Muscle layer of duodenum (tissue), 2 donors: ENCODE measurements around the gene KRT3.

Experiments
- H3K27ac ChIP-seq: one replicate; pipeline ENCODE4 v1.7.0; 2013; ENCODE audit warnings: mild to moderate bottlenecking, low read length
- H3K27me3 ChIP-seq: one replicate; pipeline ENCODE4 v1.7.0; 2013; ENCODE audit warnings: low read depth, mild to moderate bottlenecking, control low read depth, low read length
- H3K36me3 ChIP-seq, 2 donors: one replicate each; pipeline ENCODE4 v1.7.0; 2013; ENCODE audit warnings: low read length in 2 of 2, control low read depth in 1 of 2, mild to moderate bottlenecking in 1 of 2; ENCODE audit not compliant: insufficient read depth in 2 of 2, control insufficient read depth in 1 of 2
- H3K4me1 ChIP-seq, 2 donors: one replicate each; pipeline ENCODE4 v1.7.0; 2013; ENCODE audit warnings: low read length in 2 of 2, mild to moderate bottlenecking in 2 of 2, control low read depth in 1 of 2, moderate library complexity in 1 of 2; ENCODE audit not compliant: insufficient read depth in 2 of 2, control insufficient read depth in 1 of 2
- H3K4me3 ChIP-seq, 2 donors: one replicate each; pipeline ENCODE4 v1.7.0; 2013; ENCODE audit warnings: low read length in 2 of 2, low read depth in 1 of 2, mild to moderate bottlenecking in 1 of 2
- H3K9me3 ChIP-seq, 2 donors: one replicate each; pipeline ENCODE4 v1.7.0; 2013; ENCODE audit warnings: low read length in 2 of 2, control low read depth in 1 of 2, mild to moderate bottlenecking in 1 of 2; ENCODE audit not compliant: control insufficient read depth in 1 of 2
- donor health status: healthy.

The KRT3 gene

DNA sequence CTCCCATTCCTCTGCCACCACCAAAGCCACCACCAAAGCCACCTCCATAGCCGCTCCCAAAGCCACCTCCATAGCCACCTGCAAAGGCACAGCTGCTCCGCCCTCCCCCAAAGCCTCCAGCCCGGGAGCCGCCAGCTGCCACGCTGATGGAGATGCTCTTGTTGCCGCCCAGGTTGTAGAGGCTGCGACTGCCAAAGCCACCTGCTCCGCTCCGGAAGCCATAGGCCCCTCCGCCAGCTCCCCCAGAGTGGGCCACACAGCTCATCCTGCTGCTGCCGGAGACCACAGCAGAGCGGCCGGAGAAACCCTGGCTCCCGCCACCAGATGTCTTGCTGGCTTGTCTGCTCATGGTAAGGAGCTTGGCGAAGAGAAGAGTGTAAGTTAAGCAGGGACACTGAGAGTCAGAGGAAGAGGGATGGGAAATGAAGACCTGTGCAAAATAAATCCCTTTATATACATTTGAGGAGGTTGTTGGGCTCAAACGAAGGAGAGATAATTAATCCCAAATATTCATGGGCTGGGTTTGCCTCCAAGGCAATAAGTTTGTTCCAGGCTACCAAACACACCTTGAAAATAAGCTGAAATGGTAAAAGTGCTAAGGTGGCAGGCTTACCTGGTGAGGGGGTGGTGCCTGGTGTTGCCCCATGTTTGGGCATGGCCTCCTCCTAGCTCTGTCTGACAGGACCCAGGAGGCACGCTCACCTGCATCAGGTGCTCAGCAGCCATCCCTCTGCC is at the start of gene KRT3:
Gene KRT3 (minus strand): TSS at position 424 of the 735 bp plus-strand sequence. CDS start 75 bp downstream, at position 349.
- H3K27ac ChIP-seq: no peak within 1 kb of the TSS
- no peak within 1 kb of the TSS for H3K4me3 ChIP-seq
- no peaks in the 10 kb centered on the region for H3K9me3 ChIP-seq
- H3K36me3 ChIP-seq: no peaks in the 10 kb centered on the region
- H3K27me3 ChIP-seq: peaks cover under 1% of the 10 kb centered on the region
- H3K4me1 ChIP-seq: no peaks in the 10 kb centered on the region

DNA sequence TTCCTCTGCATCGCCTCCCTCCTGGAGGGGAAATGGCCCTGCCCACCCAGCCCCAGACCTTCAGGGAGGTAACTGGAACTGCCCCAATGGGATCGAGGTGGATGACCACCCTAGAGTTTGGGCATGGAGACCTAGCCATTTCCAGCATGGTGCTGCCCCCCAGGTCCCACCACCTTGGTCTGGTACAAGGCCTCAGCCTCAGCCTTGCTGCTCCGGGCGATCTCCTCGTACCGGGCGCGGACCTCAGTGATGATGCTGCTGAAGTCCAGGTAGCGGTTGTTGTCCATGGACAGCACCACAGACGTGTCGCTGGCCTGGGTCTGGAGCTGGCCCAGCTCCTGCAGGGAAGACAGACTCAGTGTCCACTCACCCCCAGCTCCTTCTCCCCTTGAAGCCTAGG is 48.5 kb upstream of the KRT3 start:
- Histone ChIP-seq H3K36me3 (no peaks in the 10 kb centered on the region), H3K27me3 (no peaks in the 10 kb centered on the region), H3K27ac (no peak overlapping the region), H3K4me1 (no peaks in the 10 kb centered on the region), H3K4me3 (no peak overlapping the region), H3K9me3 (no peaks in the 10 kb centered on the region)

GRCh38 chr12:52839436-52840105 is 43.7 kb upstream of the KRT3 start:
- H3K4me3 ChIP-seq: no peak overlapping the region
- H3K36me3 ChIP-seq: no peaks in the 10 kb centered on the region
- no peaks in the 10 kb centered on the region for H3K9me3 ChIP-seq
- H3K27me3 ChIP-seq: no peaks in the 10 kb centered on the region
- H3K4me1 ChIP-seq: no peaks in the 10 kb centered on the region
- no peak overlapping the region for H3K27ac ChIP-seq

GRCh38 chr12:52838609-52839435 is 42.9 kb upstream of the KRT3 start:
- no peak overlapping the region for H3K27ac ChIP-seq
- no peaks in the 10 kb centered on the region for H3K4me1 ChIP-seq
- no peaks in the 10 kb centered on the region for H3K36me3 ChIP-seq
- no peaks in the 10 kb centered on the region for H3K9me3 ChIP-seq
- no peaks in the 10 kb centered on the region for H3K27me3 ChIP-seq
- no peak overlapping the region for H3K4me3 ChIP-seq

- Histone ChIP-seq H3K4me3 (no peak overlapping the region), H3K27me3 (no peaks in the 10 kb centered on the region), H3K36me3 (no peaks in the 10 kb centered on the region), H3K4me1 (no peaks in the 10 kb centered on the region), H3K27ac (no peak overlapping the region), H3K9me3 (no peaks in the 10 kb centered on the region)
These were observed 42.1 kb upstream of the KRT3 start for GRCh38 chr12:52837781-52838608.

GRCh38 chr12:52837413-52837741 is 41.5 kb upstream of the KRT3 start:
- no peak overlapping the region for H3K4me3 ChIP-seq
- no peaks in the 10 kb centered on the region for H3K9me3 ChIP-seq
- no peak overlapping the region for H3K27ac ChIP-seq
- H3K36me3 ChIP-seq: no peaks in the 10 kb centered on the region
- H3K4me1 ChIP-seq: no peaks in the 10 kb centered on the region
- H3K27me3 ChIP-seq: no peaks in the 10 kb centered on the region

DNA sequence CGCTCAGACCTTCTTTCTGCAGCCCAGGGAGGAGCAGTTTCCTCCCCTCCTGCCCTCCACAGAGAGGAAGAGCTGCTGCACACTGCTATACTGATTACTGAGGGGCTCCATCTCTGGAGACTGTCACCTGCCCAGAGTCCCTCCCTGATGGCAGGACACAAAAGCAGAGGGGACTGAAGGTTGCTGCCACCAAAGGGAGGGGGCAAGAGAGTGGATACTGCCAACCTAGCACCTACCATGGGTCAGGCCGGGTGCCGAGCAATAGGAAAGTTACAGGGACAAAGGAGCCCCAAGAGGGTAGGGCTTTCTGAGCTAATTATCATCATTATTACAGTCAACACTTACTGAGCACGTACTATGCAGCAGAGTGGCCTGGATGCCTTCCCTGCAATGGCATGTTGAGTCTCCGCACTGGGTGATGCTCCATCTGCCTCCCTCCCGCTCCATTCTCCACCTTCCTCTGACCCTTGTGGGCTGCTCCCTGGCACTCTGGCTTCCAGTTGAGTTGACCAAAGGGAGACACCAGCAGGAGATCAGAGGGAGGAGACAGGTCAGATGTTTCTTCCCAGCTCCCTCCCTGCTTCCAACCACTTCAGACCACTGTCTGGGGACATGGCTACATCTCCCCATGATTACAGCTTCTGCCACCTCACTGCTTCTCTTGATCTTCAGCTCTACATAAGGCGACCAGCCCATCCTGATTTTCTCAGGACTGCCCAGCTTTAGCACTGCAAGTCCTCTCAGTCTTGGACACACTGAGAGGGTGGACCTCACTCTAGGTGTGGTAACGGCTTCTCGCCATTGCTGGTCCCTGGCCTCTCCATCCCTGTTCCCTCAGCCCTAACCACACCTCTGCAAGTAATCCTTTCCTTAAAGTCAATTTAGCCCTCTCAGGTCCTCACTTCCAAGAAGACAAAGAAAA is 40.8 kb upstream of the KRT3 start:
- H3K4me3 ChIP-seq: no peak overlapping the region
- no peak overlapping the region for H3K27ac ChIP-seq
- H3K4me1 ChIP-seq: no peaks in the 10 kb centered on the region
- H3K36me3 ChIP-seq: no peaks in the 10 kb centered on the region
- no peaks in the 10 kb centered on the region for H3K9me3 ChIP-seq
- no peaks in the 10 kb centered on the region for H3K27me3 ChIP-seq

DNA sequence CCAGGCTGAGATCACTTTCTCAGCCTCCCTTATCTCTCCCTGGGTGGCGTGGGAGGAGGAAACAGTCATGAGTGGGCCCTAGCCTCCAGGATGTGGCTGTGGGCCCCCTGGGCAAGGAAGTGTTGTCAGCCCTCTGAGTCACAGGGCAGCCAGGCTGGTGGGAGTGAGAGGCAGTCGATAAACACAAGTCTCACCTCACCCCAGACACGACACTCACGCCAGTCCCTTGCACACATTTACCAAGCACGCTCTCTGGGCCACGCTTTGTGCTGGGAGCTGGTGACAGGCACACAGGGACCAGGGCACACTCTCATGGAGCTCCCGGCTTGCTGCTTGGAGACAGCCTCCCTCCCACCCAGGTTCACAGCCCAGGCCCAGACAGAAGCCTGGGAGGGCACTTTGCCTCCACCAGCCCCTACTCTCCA is 40.1 kb upstream of the KRT3 start:
- Histone ChIP-seq H3K4me3 (no peak overlapping the region), H3K9me3 (no peaks in the 10 kb centered on the region), H3K27me3 (no peaks in the 10 kb centered on the region), H3K36me3 (no peaks in the 10 kb centered on the region), H3K27ac (no peak overlapping the region), H3K4me1 (no peaks in the 10 kb centered on the region)

DNA sequence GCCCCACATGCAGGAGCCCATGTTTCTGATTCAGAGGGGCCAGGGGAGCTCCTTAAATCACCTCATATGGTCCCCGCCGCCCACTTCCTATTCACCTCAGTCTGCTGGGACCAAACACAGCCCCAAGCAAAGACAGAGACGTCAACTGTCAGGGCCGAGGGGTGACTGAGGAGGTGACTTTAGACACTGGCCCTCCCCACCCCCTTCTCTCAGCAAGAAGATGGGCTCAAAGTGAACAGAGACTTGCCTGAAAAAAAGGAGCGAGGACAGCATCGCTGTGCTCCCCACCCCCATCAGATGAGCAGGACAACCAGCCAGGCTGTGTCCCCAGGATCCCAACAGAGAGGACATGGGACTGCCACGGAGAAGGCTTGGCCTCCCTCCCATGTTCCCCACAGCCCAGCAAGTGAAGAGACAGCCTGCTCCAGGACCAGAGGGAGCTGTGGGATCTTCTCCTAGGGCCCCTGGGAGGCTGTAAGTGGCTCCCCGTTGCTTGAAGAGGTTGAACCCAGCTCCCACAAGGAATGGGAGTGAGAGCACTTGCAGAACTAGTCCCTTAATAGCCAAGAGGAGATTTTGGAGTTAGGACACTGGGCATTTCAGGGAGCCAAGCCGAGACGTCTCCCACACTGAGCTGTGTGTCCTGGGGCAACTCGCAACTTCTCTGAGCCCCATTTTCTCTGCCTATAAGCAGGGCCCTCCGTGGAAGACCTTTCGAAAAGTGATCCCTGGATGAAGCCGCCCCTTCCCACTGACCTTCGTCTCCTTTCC is 39.5 kb upstream of the KRT3 start:
- Histone ChIP-seq H3K36me3 (no peaks in the 10 kb centered on the region), H3K27ac (no peak overlapping the region), H3K9me3 (no peaks in the 10 kb centered on the region), H3K27me3 (no peaks in the 10 kb centered on the region), H3K4me3 (no peak overlapping the region), H3K4me1 (no peaks in the 10 kb centered on the region)

DNA sequence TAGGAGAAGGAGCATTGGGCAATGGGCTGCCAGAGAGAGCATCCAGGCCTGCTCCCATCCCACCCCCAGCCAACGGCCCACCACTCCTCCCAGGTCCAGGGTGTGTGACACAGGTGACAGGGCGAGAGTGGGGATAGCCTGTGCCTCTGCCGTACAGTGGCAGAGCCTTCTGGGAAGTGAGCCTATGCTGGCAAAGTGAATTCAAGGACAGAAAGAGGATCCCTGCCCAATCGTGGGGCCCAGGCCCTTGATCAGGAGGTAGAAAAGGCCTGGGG is 38.7 kb upstream of the KRT3 start:
- H3K36me3 ChIP-seq: no peaks in the 10 kb centered on the region
- no peak overlapping the region for H3K27ac ChIP-seq
- no peak overlapping the region for H3K4me3 ChIP-seq
- no peaks in the 10 kb centered on the region for H3K27me3 ChIP-seq
- no peaks in the 10 kb centered on the region for H3K4me1 ChIP-seq
- no peaks in the 10 kb centered on the region for H3K9me3 ChIP-seq
